Osteoblast (primary cell): ENCODE results near the gene CAMK1. TPM values are rescaled to one million over a fixed set of nuclear protein-coding genes. Genes with fewer than 3 reads are reported as not detected.
A peak's percentile ranks its signal among the peaks of the same experiment; 100 is the strongest.

Experiments
- DNase-seq: peaks from one replicate; pipeline ENCODE4 v3.0.0; 2011; ENCODE audit warnings: low spot score, mixed read lengths; ENCODE audit not compliant: insufficient read length; ENCODE audit errors: missing footprints
- H2AFZ ChIP-seq: 2 replicates; pipeline ENCODE4 v1.6.0; 2011; ENCODE audit warnings: mild to moderate bottlenecking, low read length
- H3K27ac ChIP-seq: 2 replicates; pipeline ENCODE4 v1.5.1; 2011; ENCODE audit warnings: mild to moderate bottlenecking, low read depth, low read length, moderate library complexity
- H3K27me3 ChIP-seq: 2 replicates; pipeline ENCODE4 v1.6.0; 2012; ENCODE audit warnings: mild to moderate bottlenecking, control low read depth, inconsistent platforms, low read length, moderate library complexity; ENCODE audit not compliant: insufficient read depth
- H3K36me3 ChIP-seq: 2 replicates; pipeline ENCODE4 v1.5.1; 2011; ENCODE audit warnings: mild to moderate bottlenecking, low read length, control low read depth, moderate library complexity; ENCODE audit not compliant: insufficient read depth
- H3K4me1 ChIP-seq: 2 replicates; pipeline ENCODE4 v1.5.1; 2011; ENCODE audit warnings: mild to moderate bottlenecking, low read length, control low read depth, moderate library complexity; ENCODE audit not compliant: insufficient read depth
- H3K4me2 ChIP-seq: 2 replicates; pipeline ENCODE4 v1.6.0; 2011; ENCODE audit warnings: mild to moderate bottlenecking, low read length; ENCODE audit not compliant: insufficient read depth
- H3K4me3 ChIP-seq: fragments of 200-600 bp; sonication (generic); 3 replicates; pipeline ENCODE4 v1.5.1; 2012; ENCODE audit warnings: mild to moderate bottlenecking, low read length, inconsistent platforms; ENCODE audit not compliant: insufficient read depth
- H3K79me2 ChIP-seq: 2 replicates; pipeline ENCODE4 v1.6.0; 2012; ENCODE audit warnings: mild to moderate bottlenecking, low read length, control low read depth, inconsistent platforms; ENCODE audit not compliant: insufficient read depth
- H3K9me3 ChIP-seq: 2 replicates; pipeline ENCODE4 v1.5.1; 2011; ENCODE audit warnings: low read depth, low read length, control low read depth
- H4K20me1 ChIP-seq: 2 replicates; pipeline ENCODE4 v1.6.0; 2012; ENCODE audit warnings: mild to moderate bottlenecking, low read length, control low read depth; ENCODE audit not compliant: insufficient read depth
- CTCF ChIP-seq: IDR thresholded peaks from 2 replicates; pipeline ENCODE4 v1.5.1; 2011; ENCODE audit warnings: mild to moderate bottlenecking, low read depth, low read length, moderate library complexity; ENCODE audit errors: extremely low read depth
- total RNA-seq: library from RNA; depleted of rRNA; stranded (reverse); fragments of >200 nt; gene quantifications from 2 replicates; pipeline ENCODE4 v1.2.3, GENCODE V29; 2012

CAMK1 gene
- total RNA-seq, 1 donor: 22.1 TPM

DNA sequence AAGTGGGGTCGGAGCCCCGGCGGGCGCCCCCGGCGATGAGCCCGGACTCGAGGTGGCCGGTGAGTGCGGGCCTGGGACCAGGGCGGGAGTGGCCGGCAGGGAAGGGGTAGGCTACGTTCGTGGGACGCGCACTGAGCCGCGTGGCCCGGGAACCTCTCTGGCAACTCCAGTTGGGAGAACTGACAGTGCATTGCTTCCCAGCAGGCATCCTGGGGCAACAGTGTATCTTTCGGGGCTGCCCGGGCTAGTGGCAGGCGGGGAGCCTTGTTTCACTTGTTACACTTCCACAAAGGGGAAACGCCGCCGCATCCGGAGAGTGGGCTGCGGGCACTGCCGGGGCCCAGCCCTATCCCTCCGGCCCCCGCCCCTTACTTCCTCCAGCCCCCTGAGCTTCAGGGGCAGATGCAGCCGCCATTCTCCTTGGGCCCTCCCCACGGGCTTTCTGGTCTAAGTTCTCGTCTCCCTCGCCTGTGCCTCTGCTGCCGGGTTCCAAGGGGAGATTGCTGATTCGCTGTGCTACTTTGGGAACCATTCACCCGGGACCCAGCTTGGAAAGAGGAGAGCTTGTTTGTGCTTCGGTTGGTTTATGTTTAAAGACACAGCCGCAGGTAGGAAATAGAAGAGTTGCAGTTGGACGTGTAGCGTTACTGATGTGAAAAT, 37.5 kb downstream of the CAMK1 start:
- peaks cover 23% of the 10 kb centered on the region for H3K36me3 ChIP-seq
- H3K9me3 ChIP-seq: no peaks in the 10 kb centered on the region
- DNase-seq: peak; percentile 92
- peak overlapping the region; percentile 97 for H2AFZ ChIP-seq
- peak overlapping the region; percentile 99 for H3K27ac ChIP-seq
- peak overlapping the region; percentile 80 for H3K4me2 ChIP-seq
- H3K4me1 ChIP-seq: peaks cover 21% of the 10 kb centered on the region
- peaks cover 54% of the 10 kb centered on the region for H3K79me2 ChIP-seq
- peak overlapping the region; percentile 91 for H3K4me3 ChIP-seq
- H4K20me1 ChIP-seq: peaks cover 33% of the 10 kb centered on the region
- TF ChIP-seq CTCF: no peak
- H3K27me3 ChIP-seq: no peaks in the 10 kb centered on the region

GRCh38 chr3:9731206-9732079, 38.3 kb downstream of the CAMK1 start, which contains the start of gene BRPF1:
Gene BRPF1, plus strand, starts transcription at chr3:9731735. Its CDS starts 2,406 bp downstream, at chr3:9734141.
- H3K9me3 ChIP-seq: no peaks in the 10 kb centered on the region
- peaks cover 18% of the 10 kb centered on the region for H3K36me3 ChIP-seq
- peaks cover 21% of the 10 kb centered on the region for H3K4me1 ChIP-seq
- H2AFZ ChIP-seq: peak within 1 kb of the TSS; percentile 97
- H3K27ac ChIP-seq: peak within 1 kb of the TSS; percentile 99
- peak within 1 kb of the TSS; percentile 91 for H3K4me3 ChIP-seq
- peak within 1 kb of the TSS; percentile 97 for H3K4me2 ChIP-seq
- peaks cover 27% of the 10 kb centered on the region for H4K20me1 ChIP-seq
- H3K79me2 ChIP-seq: peaks cover 46% of the 10 kb centered on the region
- TF ChIP-seq CTCF: no peak
- H3K27me3 ChIP-seq: no peaks in the 10 kb centered on the region
- peak; percentile 100 for DNase-seq

- no peaks in the 10 kb centered on the region for H3K27me3 ChIP-seq
- H3K4me2 ChIP-seq: peak overlapping the region; percentile 97
- DNase-seq: no peak
- H2AFZ ChIP-seq: peak overlapping the region; percentile 96
- H3K9me3 ChIP-seq: no peaks in the 10 kb centered on the region
- H3K4me3 ChIP-seq: peak overlapping the region; percentile 91
- H4K20me1 ChIP-seq: peaks cover 24% of the 10 kb centered on the region
- peak overlapping the region; percentile 74 for H3K27ac ChIP-seq
- peaks cover 16% of the 10 kb centered on the region for H3K36me3 ChIP-seq
- H3K4me1 ChIP-seq: peaks cover 21% of the 10 kb centered on the region
- no peak for TF ChIP-seq CTCF
- peaks cover 41% of the 10 kb centered on the region for H3K79me2 ChIP-seq
Observed at GRCh38 chr3:9730657-9731205, 39.0 kb downstream of the CAMK1 start.
